B cell (primary cell): ENCODE results near the gene ZRANB3. TPM values are rescaled to one million over a fixed set of nuclear protein-coding genes. Genes with fewer than 3 reads are reported as not detected.

Experiments
- ATAC-seq: fragments of 200-7000 bp; cut with Tn5 transposase; one replicate; pipeline ENCODE4 v1.10.0; 2021; ENCODE audit warnings: low read depth, mild to moderate bottlenecking, moderate number of reproducible peaks, moderate library complexity
- CTCF ChIA-PET: fragments of 350-600 bp; sonication (Branson Sonifier 250); formaldehyde crosslinking; loops from one replicate; lab custom pipeline; 2021; ENCODE audit warnings: antibody characterized with exemption, inconsistent platforms; lab: Charles Lee
- POLR2A ChIA-PET: fragments of 350-600 bp; sonication (Branson Sonifier 250); formaldehyde crosslinking; loops from one replicate; lab custom pipeline; 2021; ENCODE audit warnings: antibody characterized with exemption; lab: Charles Lee
- DNase-seq: peaks from one replicate; pipeline ENCODE4 v3.0.0; 2013
- H2AFZ ChIP-seq: 2 replicates; pipeline ENCODE4 v1.6.1; 2012; ENCODE audit warnings: mild to moderate bottlenecking, low read depth, low read length; ENCODE audit not compliant: insufficient read depth, poor library complexity, severe bottlenecking
- H3K27ac ChIP-seq, 2 donors: 1 replicate in 1 of 2; 2 replicates in 1 of 2; pipeline ENCODE4 v1.5.1; 2012 to 2013; ENCODE audit warnings: low read length in 2 of 2, mild to moderate bottlenecking in 2 of 2, moderate library complexity in 1 of 2
- H3K27me3 ChIP-seq, 4 experiments: fragments of 200-600 bp in 1 of 4; sonication (generic) in 1 of 4; replicated peaks in 1 of 4; 1 replicate in 2 of 4; 2 replicates in 2 of 4; pipeline versions ENCODE4 v1.6.1 to v1.7.0; 2013 to 2016; ENCODE audit warnings: low read length in 3 of 4, mild to moderate bottlenecking in 2 of 4, mixed read lengths in 1 of 4, moderate library complexity in 1 of 4; ENCODE audit not compliant: insufficient read depth in 4 of 4, control insufficient read depth in 3 of 4; ENCODE audit errors: control extremely low read depth in 1 of 4
- H3K36me3 ChIP-seq, 2 experiments: replicated peaks in 1 of 2; 1 replicate in 1 of 2; 2 replicates in 1 of 2; pipeline versions ENCODE4 v1.6.1 to v1.7.1; 2013; ENCODE audit warnings: low read length in 1 of 2; ENCODE audit not compliant: insufficient read depth in 2 of 2, control insufficient read depth in 1 of 2; ENCODE audit errors: control extremely low read depth in 1 of 2, extremely low read depth in 1 of 2
- H3K4me1 ChIP-seq, 2 donors: fragments of 200-600 bp in 1 of 2; sonication (generic) in 1 of 2; 1 replicate in 1 of 2; 2 replicates in 1 of 2; pipeline versions ENCODE4 v1.5.1 to v1.6.1; 2013 to 2017; ENCODE audit warnings: low read length in 2 of 2; ENCODE audit not compliant: control insufficient read depth in 2 of 2, insufficient read depth in 2 of 2
- H3K4me2 ChIP-seq: replicated peaks from 2 replicates; pipeline ENCODE3; 2012; ENCODE audit warnings: mild to moderate bottlenecking, low read depth, low read length; ENCODE audit not compliant: poor library complexity, severe bottlenecking
- H3K4me3 ChIP-seq, 5 experiments: fragments of 200-600 bp in 1 of 5; sonication (generic) in 1 of 5; 1 replicate in 3 of 5; 2 replicates in 2 of 5; pipeline versions ENCODE4 v1.5.1 to v1.7.0; 2011 to 2016; ENCODE audit warnings: low read length in 4 of 5, mild to moderate bottlenecking in 4 of 5, low read depth in 2 of 5, control low read depth in 1 of 5, moderate library complexity in 1 of 5; ENCODE audit not compliant: insufficient read depth in 1 of 5; ENCODE audit errors: control extremely low read depth in 1 of 5, extremely low read depth in 1 of 5
- H3K79me2 ChIP-seq: fragments of 200-600 bp; sonication (generic); one replicate; pipeline ENCODE4 v1.6.0; 2016; ENCODE audit warnings: low read length; ENCODE audit not compliant: control insufficient read depth, insufficient read depth
- H3K9ac ChIP-seq: fragments of 200-600 bp; sonication (generic); 2 replicates; pipeline ENCODE4 v1.6.1; 2017; ENCODE audit warnings: mild to moderate bottlenecking, low read length, moderate library complexity
- H3K9me3 ChIP-seq, 3 donors: one replicate each; pipeline versions ENCODE4 v1.6.1 to v1.7.1; 2013; ENCODE audit warnings: low read length in 2 of 3; ENCODE audit not compliant: control insufficient read depth in 2 of 3, insufficient read depth in 1 of 3; ENCODE audit errors: control extremely low read depth in 1 of 3
- H4K20me1 ChIP-seq: 2 replicates; pipeline ENCODE4 v1.6.0; 2012; ENCODE audit warnings: mild to moderate bottlenecking, low read length; ENCODE audit not compliant: insufficient read depth, control insufficient read depth, poor library complexity, severe bottlenecking
- H3K27ac Mint-ChIP-seq: one replicate; pipeline ENCODE4 v1.8.0; 2021; ENCODE audit warnings: mixed read lengths
- H3K27me3 Mint-ChIP-seq: one replicate; pipeline ENCODE4 v1.8.0; 2021; ENCODE audit warnings: mixed read lengths
- H3K4me1 Mint-ChIP-seq: one replicate; pipeline ENCODE4 v1.8.0; 2021; ENCODE audit warnings: mixed read lengths
- H3K4me3 Mint-ChIP-seq: one replicate; pipeline ENCODE4 v1.8.0; 2021; ENCODE audit warnings: mixed read lengths
- H3K9me3 Mint-ChIP-seq: one replicate; pipeline ENCODE4 v1.8.0; 2022; ENCODE audit warnings: mixed read lengths; ENCODE audit not compliant: insufficient read depth
- CTCF ChIP-seq: fragments of 200-600 bp; IDR thresholded peaks from one replicate; pipeline ENCODE4 v1.8.0; 2022; ENCODE audit warnings: antibody characterized with exemption, mild to moderate bottlenecking
- EZH2 ChIP-seq: IDR thresholded peaks from 2 replicates; pipeline ENCODE4 v1.6.1; 2012; ENCODE audit warnings: borderline replicate concordance, low read depth, mild to moderate bottlenecking, moderate library complexity, low read length; ENCODE audit not compliant: insufficient read depth, poor library complexity, severe bottlenecking
- WGBS: methylation state at CpG from one replicate; pipeline ENCODE4 v1.1.5; 2013; ENCODE audit warnings: missing lambda C conversion rate; ENCODE audit not compliant: insufficient coverage; 5-methylcytosine and 5-hydroxymethylcytosine counted together
- intact Hi-C: fragments of 100-400 bp; cut with micrococcal nuclease; formaldehyde crosslinking; loops from one replicate; pipeline ENCODE4 v1.10.0; 2022
- polyA plus RNA-seq: library from polyadenylated mRNA; depleted of rRNA; stranded (reverse); fragments of >200 nt; gene quantifications from 2 replicates; pipeline ENCODE4 v1.2.3, GENCODE V29; 2012
- total RNA-seq, 2 donors: library from RNA; stranded (reverse); fragments of 120-200 nt in 1 of 2; gene quantifications; 1 replicate in 1 of 2; 2 replicates in 1 of 2; pipeline versions ENCODE4 v1.2.3 to v1.2.4, GENCODE V29; 2013 to 2022

Gene ZRANB3
- total and polyA plus RNA-seq, 2 donors (not counting 1 experiment from before 2014, with no cell fraction given) = 2.4 to 9.8 TPM

DNA sequence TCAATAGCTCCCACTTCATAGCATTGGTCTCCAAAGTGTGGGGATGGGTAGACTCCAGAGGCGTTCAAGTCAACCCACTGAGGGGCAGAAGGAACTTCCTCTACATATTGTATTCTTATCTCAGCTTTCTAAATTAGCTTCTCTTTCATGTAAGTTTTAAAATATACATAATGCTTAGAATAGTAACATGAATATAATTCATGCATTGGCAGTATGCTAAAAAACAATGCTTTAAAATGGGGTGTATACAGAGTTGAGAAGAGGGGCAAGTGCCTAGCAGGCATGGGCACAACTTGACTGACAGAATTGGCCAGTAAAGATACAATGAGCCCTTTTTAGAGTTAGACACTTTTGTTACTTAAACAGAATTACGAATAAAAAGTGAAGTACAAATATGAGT lies 212.2 kb downstream of the ZRANB3 start:
- H3K4me1 ChIP-seq = no peaks in the 10 kb centered on the region
- no peaks in the 10 kb centered on the region for H3K4me1 Mint-ChIP-seq
- no peak overlapping the region for H3K27ac ChIP-seq
- H3K27me3 ChIP-seq = no peaks in the 10 kb centered on the region
- H3K27me3 Mint-ChIP-seq = no peaks in the 10 kb centered on the region
- no peak overlapping the region for H2AFZ ChIP-seq
- H3K4me3 Mint-ChIP-seq = no peak overlapping the region
- H3K9ac ChIP-seq = no peak overlapping the region
- DNase-seq = no peak
- no peaks in the 10 kb centered on the region for H3K9me3 ChIP-seq
- H4K20me1 ChIP-seq = no peaks in the 10 kb centered on the region
- no peak for ATAC-seq
- H3K79me2 ChIP-seq = no peaks in the 10 kb centered on the region
- no CpG with 5 or more reads among the region's 2 CpGs for WGBS
- peaks cover 3% of the 10 kb centered on the region for H3K9me3 Mint-ChIP-seq
- TF ChIP-seq EZH2 (no peak), CTCF (no peak)
- H3K4me3 ChIP-seq = no peak overlapping the region
- ChIA-PET CTCF (no interaction called here), POLR2A (no interaction called here)
- intact Hi-C loops = no loop called here
- H3K27ac Mint-ChIP-seq = no peak overlapping the region
- no peak overlapping the region for H3K4me2 ChIP-seq
- no peaks in the 10 kb centered on the region for H3K36me3 ChIP-seq

GRCh38 chr2:135317375-135317774 lies 213.6 kb downstream of the ZRANB3 start:
- no peak overlapping the region for H3K4me2 ChIP-seq
- H3K4me3 ChIP-seq = no peak overlapping the region
- no peak overlapping the region for H3K9ac ChIP-seq
- no peaks in the 10 kb centered on the region for H3K4me1 ChIP-seq
- no peaks in the 10 kb centered on the region for H3K36me3 ChIP-seq
- H3K79me2 ChIP-seq = no peaks in the 10 kb centered on the region
- intact Hi-C loops = no loop called here
- H3K27ac ChIP-seq = no peak overlapping the region
- Mint-ChIP-seq H3K4me3 (no peak overlapping the region), H3K4me1 (no peaks in the 10 kb centered on the region), H3K27ac (no peak overlapping the region), H3K27me3 (no peaks in the 10 kb centered on the region), H3K9me3 (no peaks in the 10 kb centered on the region)
- ATAC-seq (no peak), DNase-seq (no peak)
- CTCF ChIA-PET = no interaction called here
- POLR2A ChIA-PET = no interaction called here
- H4K20me1 ChIP-seq = no peaks in the 10 kb centered on the region
- H2AFZ ChIP-seq = no peak overlapping the region
- WGBS = no CpG with 5 or more reads among the region's 1 CpG
- TF ChIP-seq CTCF (no peak), EZH2 (no peak)
- H3K27me3 ChIP-seq = no peaks in the 10 kb centered on the region
- H3K9me3 ChIP-seq = no peaks in the 10 kb centered on the region
